ENCODE data around the gene TXNDC8. TPM values are rescaled to one million over a fixed set of nuclear protein-coding genes. Genes with fewer than 3 reads are reported as not detected.
A peak's percentile ranks its signal among the peaks of the same experiment; 100 is the strongest.

TXNDC8 gene
- total and polyA plus RNA-seq, 4 experiments from 2014 or later = not detected

GRCh38 chr9:110356639-110357395 is 19.2 kb upstream of the TXNDC8 start:
- H3K9me3 Mint-ChIP-seq = peaks cover 0 to 4% (median 0%) of the 10 kb centered on the region in 8 donors
- no peak overlapping the region for H3K4me3 Mint-ChIP-seq
- H3K4me1 ChIP-seq (ENCODE audit: insufficient read depth, low read length) = no peaks in the 10 kb centered on the region
- no peaks in the 10 kb centered on the region for H3K36me3 ChIP-seq (ENCODE audit: insufficient read depth, low read length)
- H3K27me3 Mint-ChIP-seq = peaks cover 2 to 3% of the 10 kb centered on the region in 2 donors
- ChIA-PET CTCF (ENCODE audit: partially characterized antibody) (no interaction called here), POLR2A (ENCODE audit: partially characterized antibody) (no interaction called here)
- H3K27ac ChIP-seq (ENCODE audit: low read depth, low read length) = no peak overlapping the region
- no peaks in the 10 kb centered on the region for H3K9me3 ChIP-seq (ENCODE audit: control insufficient read depth in 1 of 2, low read length in 2 of 2)
- intact Hi-C loops (cut with micrococcal nuclease) = no loop called here
- no peaks in the 10 kb centered on the region for H3K27me3 ChIP-seq (ENCODE audit: insufficient read depth, low read length)
- DNase-seq = no peak
- no peak overlapping the region for H3K27ac Mint-ChIP-seq
- no peaks in the 10 kb centered on the region for H3K36me3 Mint-ChIP-seq
- peaks cover 0 to 1% (median 0%) of the 10 kb centered on the region in 4 donors for H3K4me1 Mint-ChIP-seq
- no peak overlapping the region for H3K4me3 ChIP-seq (ENCODE audit: low read length in 2 of 2)

GRCh38 chr9:110355911-110356310 is 18.2 kb upstream of the TXNDC8 start:
- Mint-ChIP-seq H3K9me3 (peaks cover 0 to 2% (median 0%) of the 10 kb centered on the region in 8 donors), H3K36me3 (no peaks in the 10 kb centered on the region), H3K4me1 (peaks cover 0 to 1% (median 0%) of the 10 kb centered on the region in 4 donors), H3K27ac (peak overlapping the region in 1 of 7 donors; percentile 31), H3K4me3 (no peak overlapping the region), H3K27me3 (no peaks in the 10 kb centered on the region)
- POLR2A ChIA-PET (ENCODE audit: partially characterized antibody) = no interaction called here
- H3K27ac ChIP-seq (ENCODE audit: low read depth, low read length) = no peak overlapping the region
- no peak overlapping the region for H3K4me3 ChIP-seq (ENCODE audit: low read length in 2 of 2)
- intact Hi-C loops (cut with micrococcal nuclease) = no loop called here
- no peaks in the 10 kb centered on the region for H3K27me3 ChIP-seq (ENCODE audit: insufficient read depth, low read length)
- CTCF ChIA-PET (ENCODE audit: partially characterized antibody) = no interaction called here
- no peaks in the 10 kb centered on the region for H3K4me1 ChIP-seq (ENCODE audit: insufficient read depth, low read length)
- no peaks in the 10 kb centered on the region for H3K9me3 ChIP-seq (ENCODE audit: control insufficient read depth in 1 of 2, low read length in 2 of 2)
- H3K36me3 ChIP-seq (ENCODE audit: insufficient read depth, low read length) = no peaks in the 10 kb centered on the region
- no peak for DNase-seq

- intact Hi-C loops (cut with micrococcal nuclease) = no loop called here
- no peaks in the 10 kb centered on the region for H3K36me3 Mint-ChIP-seq
- H3K9me3 ChIP-seq (ENCODE audit: control insufficient read depth in 1 of 2, low read length in 2 of 2) = no peaks in the 10 kb centered on the region
- H3K4me1 ChIP-seq (ENCODE audit: insufficient read depth, low read length) = no peaks in the 10 kb centered on the region
- peaks cover 0 to 2% (median 0%) of the 10 kb centered on the region in 8 donors for H3K9me3 Mint-ChIP-seq
- H3K27ac ChIP-seq (ENCODE audit: low read depth, low read length) = no peak overlapping the region
- H3K36me3 ChIP-seq (ENCODE audit: insufficient read depth, low read length) = no peaks in the 10 kb centered on the region
- peaks cover 0 to 2% of the 10 kb centered on the region in 2 donors for H3K27me3 Mint-ChIP-seq
- no peak overlapping the region for H3K4me3 ChIP-seq (ENCODE audit: low read length in 2 of 2)
- ChIA-PET CTCF (ENCODE audit: partially characterized antibody) (no interaction called here), POLR2A (ENCODE audit: partially characterized antibody) (no interaction called here)
- no peak overlapping the region for H3K27ac Mint-ChIP-seq
- no peaks in the 10 kb centered on the region for H3K27me3 ChIP-seq (ENCODE audit: insufficient read depth, low read length)
- H3K4me1 Mint-ChIP-seq = peaks cover 0 to 1% (median 0%) of the 10 kb centered on the region in 4 donors
- no peak overlapping the region for H3K4me3 Mint-ChIP-seq
- no peak for DNase-seq
Measured at GRCh38 chr9:110351009-110351467, 13.4 kb upstream of the TXNDC8 start.

- POLR2A ChIA-PET (ENCODE audit: partially characterized antibody) = no interaction called here
- Histone ChIP-seq H3K9me3 (ENCODE audit: control insufficient read depth in 1 of 2, low read length in 2 of 2) (no peaks in the 10 kb centered on the region), H3K36me3 (ENCODE audit: insufficient read depth, low read length) (no peaks in the 10 kb centered on the region), H3K27me3 (ENCODE audit: insufficient read depth, low read length) (no peaks in the 10 kb centered on the region), H3K27ac (ENCODE audit: low read depth, low read length) (no peak overlapping the region), H3K4me1 (ENCODE audit: insufficient read depth, low read length) (no peaks in the 10 kb centered on the region), H3K4me3 (ENCODE audit: low read length in 2 of 2) (no peak overlapping the region)
- H3K36me3 Mint-ChIP-seq = no peaks in the 10 kb centered on the region
- no peak overlapping the region for H3K4me3 Mint-ChIP-seq
- no peaks in the 10 kb centered on the region for H3K4me1 Mint-ChIP-seq
- H3K27ac Mint-ChIP-seq = no peak overlapping the region
- intact Hi-C loops (cut with micrococcal nuclease) = no loop called here
- CTCF ChIA-PET (ENCODE audit: partially characterized antibody) = no interaction called here
- DNase-seq = no peak
- peaks cover 0 to 2% (median 0%) of the 10 kb centered on the region in 8 donors for H3K9me3 Mint-ChIP-seq
- H3K27me3 Mint-ChIP-seq = peaks cover 2 to 4% of the 10 kb centered on the region in 2 donors
Measured at GRCh38 chr9:110346325-110346724, 8.7 kb upstream of the TXNDC8 start.

GRCh38 chr9:110344821-110345220 is 7.2 kb upstream of the TXNDC8 start:
- H3K27me3 ChIP-seq (ENCODE audit: insufficient read depth, low read length) = no peaks in the 10 kb centered on the region
- H3K36me3 ChIP-seq (ENCODE audit: insufficient read depth, low read length) = no peaks in the 10 kb centered on the region
- Mint-ChIP-seq H3K4me1 (no peaks in the 10 kb centered on the region), H3K36me3 (no peaks in the 10 kb centered on the region), H3K9me3 (peaks cover 0 to 2% (median 0%) of the 10 kb centered on the region in 8 donors), H3K4me3 (no peak overlapping the region), H3K27ac (no peak overlapping the region), H3K27me3 (peaks cover 2 to 4% of the 10 kb centered on the region in 2 donors)
- POLR2A ChIA-PET (ENCODE audit: partially characterized antibody) = no interaction called here
- H3K9me3 ChIP-seq (ENCODE audit: control insufficient read depth in 1 of 2, low read length in 2 of 2) = no peaks in the 10 kb centered on the region
- intact Hi-C loops (cut with micrococcal nuclease) = no loop called here
- no peak overlapping the region for H3K4me3 ChIP-seq (ENCODE audit: low read length in 2 of 2)
- no peak overlapping the region for H3K27ac ChIP-seq (ENCODE audit: low read depth, low read length)
- DNase-seq = no peak
- H3K4me1 ChIP-seq (ENCODE audit: insufficient read depth, low read length) = no peaks in the 10 kb centered on the region
- CTCF ChIA-PET (ENCODE audit: partially characterized antibody) = no interaction called here

- intact Hi-C loops (cut with micrococcal nuclease) = no loop called here
- Histone ChIP-seq H3K9me3 (ENCODE audit: control insufficient read depth in 1 of 2, low read length in 2 of 2) (no peaks in the 10 kb centered on the region), H3K4me1 (ENCODE audit: insufficient read depth, low read length) (no peaks in the 10 kb centered on the region), H3K4me3 (ENCODE audit: low read length in 2 of 2) (no peak overlapping the region), H3K27ac (ENCODE audit: low read depth, low read length) (no peak overlapping the region), H3K27me3 (ENCODE audit: insufficient read depth, low read length) (no peaks in the 10 kb centered on the region), H3K36me3 (ENCODE audit: insufficient read depth, low read length) (no peaks in the 10 kb centered on the region)
- H3K4me1 Mint-ChIP-seq = no peaks in the 10 kb centered on the region
- H3K27ac Mint-ChIP-seq = no peak overlapping the region
- H3K9me3 Mint-ChIP-seq = no peaks in the 10 kb centered on the region
- DNase-seq = no peak
- no peak overlapping the region for H3K4me3 Mint-ChIP-seq
- POLR2A ChIA-PET (ENCODE audit: partially characterized antibody) = no interaction called here
- no peaks in the 10 kb centered on the region for H3K36me3 Mint-ChIP-seq
- peaks cover 2% of the 10 kb centered on the region in 2 donors for H3K27me3 Mint-ChIP-seq
- CTCF ChIA-PET (ENCODE audit: partially characterized antibody) = no interaction called here
Measured at GRCh38 chr9:110343551-110343950, 5.9 kb upstream of the TXNDC8 start.

GRCh38 chr9:110340306-110340705 is 2.6 kb upstream of the TXNDC8 start:
- H3K27ac ChIP-seq (ENCODE audit: low read depth, low read length) = no peak overlapping the region
- Mint-ChIP-seq H3K27me3 (peaks cover 0 to 3% of the 10 kb centered on the region in 2 donors), H3K4me3 (no peak overlapping the region), H3K36me3 (no peaks in the 10 kb centered on the region), H3K27ac (no peak overlapping the region), H3K9me3 (no peaks in the 10 kb centered on the region), H3K4me1 (no peaks in the 10 kb centered on the region)
- ChIA-PET POLR2A (ENCODE audit: partially characterized antibody) (no interaction called here), CTCF (ENCODE audit: partially characterized antibody) (no interaction called here)
- no peaks in the 10 kb centered on the region for H3K4me1 ChIP-seq (ENCODE audit: insufficient read depth, low read length)
- H3K9me3 ChIP-seq (ENCODE audit: control insufficient read depth in 1 of 2, low read length in 2 of 2) = no peaks in the 10 kb centered on the region
- no peak overlapping the region for H3K4me3 ChIP-seq (ENCODE audit: low read length in 2 of 2)
- no peaks in the 10 kb centered on the region for H3K27me3 ChIP-seq (ENCODE audit: insufficient read depth, low read length)
- intact Hi-C loops (cut with micrococcal nuclease) = no loop called here
- H3K36me3 ChIP-seq (ENCODE audit: insufficient read depth, low read length) = no peaks in the 10 kb centered on the region
- DNase-seq = no peak

All from CD4-positive, alpha-beta memory T cell (primary cell).